Ovary (tissue), 3 donors: ENCODE data around the gene EIF5A2.
"Not testable (repeated sequence)": the region's sequence is repeated elsewhere in the genome, so short reads cannot be mapped to it uniquely, and the experiment has no call there.

Experiments used
- CTCF ChIP-seq, 3 donors: fragments of 450-650 bp in 2 of 3; fragments of 200-600 bp in 1 of 3; IDR thresholded peaks; one replicate each; pipeline versions ENCODE4 v1.5.1 to v1.8.0; 2016 to 2022; ENCODE audit warnings: antibody characterized with exemption in 3 of 3, mild to moderate bottlenecking in 1 of 3
- POLR2A ChIP-seq: fragments of 450-650 bp; IDR thresholded peaks from one replicate; pipeline ENCODE4 v1.6.1; 2017; ENCODE audit warnings: antibody characterized with exemption, mild to moderate bottlenecking, moderate library complexity
- donor health status: DM: no; HTN: no; CAD: no.

DNA sequence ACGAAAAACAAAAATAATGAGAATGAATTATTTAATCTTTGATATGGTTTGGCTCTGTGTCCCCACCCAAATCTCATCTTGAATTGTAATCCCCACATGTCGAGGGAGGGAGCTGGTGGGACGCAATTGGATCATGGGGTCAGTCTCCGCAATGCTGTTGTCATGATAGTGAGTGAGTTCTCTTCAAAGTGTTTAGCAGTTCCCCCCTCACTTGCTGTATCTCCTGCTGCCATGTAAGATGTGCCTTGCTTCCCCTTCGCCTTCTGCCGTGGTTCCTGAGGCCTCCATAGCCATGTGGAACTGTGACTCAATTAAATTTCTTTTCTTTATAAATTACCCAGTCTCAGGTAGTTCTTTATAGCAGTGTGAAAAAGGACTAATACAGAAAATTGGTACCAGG lies 12.1 kb downstream of the EIF5A2 start:
- not testable (repeated sequence) for TF ChIP-seq CTCF (IDR thresholded peaks at IDR 0.05); POLR2A
